HL-60/S4 treated with retinoic acid at 250 ng/mL for 4 days and 3 days (cell line): Measurements from ENCODE around the gene LTA.

Source experiments
- in situ Hi-C: fragments of 300-500 bp; cut with MboI; formaldehyde crosslinking; loops from 2 replicates; pipeline ENCODE4 v1.7.0; 2022; ENCODE audit warnings: low sequenced_read_pairs

Gene LTA, protein sequence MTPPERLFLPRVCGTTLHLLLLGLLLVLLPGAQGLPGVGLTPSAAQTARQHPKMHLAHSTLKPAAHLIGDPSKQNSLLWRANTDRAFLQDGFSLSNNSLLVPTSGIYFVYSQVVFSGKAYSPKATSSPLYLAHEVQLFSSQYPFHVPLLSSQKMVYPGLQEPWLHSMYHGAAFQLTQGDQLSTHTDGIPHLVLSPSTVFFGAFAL

DNA sequence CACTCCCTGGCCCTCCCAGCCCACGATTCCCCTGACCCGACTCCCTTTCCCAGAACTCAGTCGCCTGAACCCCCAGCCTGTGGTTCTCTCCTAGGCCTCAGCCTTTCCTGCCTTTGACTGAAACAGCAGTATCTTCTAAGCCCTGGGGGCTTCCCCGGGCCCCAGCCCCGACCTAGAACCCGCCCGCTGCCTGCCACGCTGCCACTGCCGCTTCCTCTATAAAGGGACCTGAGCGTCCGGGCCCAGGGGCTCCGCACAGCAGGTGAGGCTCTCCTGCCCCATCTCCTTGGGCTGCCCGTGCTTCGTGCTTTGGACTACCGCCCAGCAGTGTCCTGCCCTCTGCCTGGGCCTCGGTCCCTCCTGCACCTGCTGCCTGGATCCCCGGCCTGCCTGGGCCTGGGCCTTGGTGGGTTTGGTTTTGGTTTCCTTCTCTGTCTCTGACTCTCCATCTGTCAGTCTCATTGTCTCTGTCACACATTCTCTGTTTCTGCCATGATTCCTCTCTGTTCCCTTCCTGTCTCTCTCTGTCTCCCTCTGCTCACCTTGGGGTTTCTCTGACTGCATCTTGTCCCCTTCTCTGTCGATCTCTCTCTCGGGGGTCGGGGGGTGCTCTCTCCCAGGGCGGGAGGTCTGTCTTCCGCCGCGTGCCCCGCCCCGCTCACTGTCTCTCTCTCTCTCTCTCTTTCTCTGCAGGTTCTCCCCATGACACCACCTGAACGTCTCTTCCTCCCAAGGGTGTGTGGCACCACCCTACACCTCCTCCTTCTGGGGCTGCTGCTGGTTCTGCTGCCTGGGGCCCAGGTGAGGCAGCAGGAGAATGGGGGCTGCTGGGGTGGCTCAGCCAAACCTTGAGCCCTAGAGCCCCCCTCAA lies at the start of gene LTA:
Gene LTA, plus strand, starts transcription at position 249 of the 871 bp plus-strand sequence. Its CDS starts 454 bp downstream, at position 703.
- in situ Hi-C loops: no loop called here

- in situ Hi-C loops: no loop called here
These were observed 46.5 kb upstream of the LTA start for GRCh38 chr6:31525553-31525931.

DNA sequence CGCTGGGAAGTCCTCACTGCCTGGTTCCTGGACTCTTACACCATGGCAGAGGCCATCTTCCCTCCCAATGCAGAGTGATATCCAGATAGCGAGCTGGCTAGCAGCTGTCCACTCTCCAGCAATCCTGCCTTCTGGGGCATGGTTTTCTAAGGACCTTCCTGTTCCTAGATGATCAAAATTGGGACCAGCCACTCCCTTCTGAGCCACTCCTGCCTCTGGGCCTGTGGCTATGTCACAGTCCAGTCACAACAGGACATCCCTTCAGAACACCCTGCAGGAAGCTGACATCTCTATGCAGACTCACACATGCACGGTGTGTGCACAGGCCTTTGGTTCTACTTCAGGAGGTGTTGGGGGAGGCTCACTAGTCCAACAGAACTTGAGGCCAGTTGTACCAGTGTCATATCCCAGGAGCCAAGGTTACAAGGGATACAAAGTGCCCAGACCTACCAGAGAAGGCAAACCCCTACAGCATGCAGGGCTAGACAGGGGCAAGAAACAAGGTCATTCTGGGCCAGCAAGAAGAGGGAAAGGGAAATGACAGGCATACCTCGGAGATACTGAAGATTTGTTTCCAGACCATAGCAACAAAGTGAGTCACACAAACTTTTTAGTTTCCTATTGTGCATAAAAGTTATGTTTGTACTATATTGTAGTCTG lies 46.0 kb upstream of the LTA start:
- in situ Hi-C loops: no loop called here

GRCh38 chr6:31528307-31528777 lies 43.7 kb upstream of the LTA start:
- in situ Hi-C loops: no loop called here

DNA sequence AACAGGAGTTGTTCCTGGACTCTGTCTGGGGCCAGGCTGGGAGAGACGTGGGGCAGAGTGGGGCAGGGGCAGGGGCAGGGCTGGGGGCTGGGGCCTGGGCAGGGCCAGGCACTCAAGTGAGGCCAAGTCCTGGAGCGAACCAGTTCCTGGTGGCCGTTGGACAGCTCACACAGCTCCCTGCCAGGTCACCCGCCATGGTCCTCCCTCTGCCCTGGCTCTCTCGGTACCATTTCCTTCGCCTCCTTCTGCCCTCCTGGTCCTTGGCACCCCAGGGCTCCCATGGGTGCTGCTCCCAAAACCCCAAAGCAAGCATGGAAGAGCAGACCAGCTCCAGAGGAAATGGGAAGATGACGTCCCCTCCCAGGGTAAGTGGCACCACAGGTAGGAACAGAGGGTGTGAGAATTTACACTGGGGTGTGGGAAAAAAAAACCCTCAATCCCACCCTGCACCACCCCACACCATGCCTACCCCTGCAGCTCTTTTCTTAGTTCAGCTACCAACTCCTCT lies 43.2 kb upstream of the LTA start, which contains the start of gene MCCD1:
Gene MCCD1, plus strand, starts transcription at position 142 of the 508 bp plus-strand sequence. Its CDS starts 53 bp downstream, at position 195.
- in situ Hi-C loops: no loop called here

GRCh38 chr6:31529329-31530150 lies 42.5 kb upstream of the LTA start:
- in situ Hi-C loops: no loop called here

GRCh38 chr6:31530659-31531058 lies 41.4 kb upstream of the LTA start:
- in situ Hi-C loops: no loop called here

- in situ Hi-C loops: no loop called here
These were observed 40.9 kb upstream of the LTA start for GRCh38 chr6:31531162-31531561.

- in situ Hi-C loops: no loop called here
These were observed 40.1 kb upstream of the LTA start for GRCh38 chr6:31531771-31532643.

DNA sequence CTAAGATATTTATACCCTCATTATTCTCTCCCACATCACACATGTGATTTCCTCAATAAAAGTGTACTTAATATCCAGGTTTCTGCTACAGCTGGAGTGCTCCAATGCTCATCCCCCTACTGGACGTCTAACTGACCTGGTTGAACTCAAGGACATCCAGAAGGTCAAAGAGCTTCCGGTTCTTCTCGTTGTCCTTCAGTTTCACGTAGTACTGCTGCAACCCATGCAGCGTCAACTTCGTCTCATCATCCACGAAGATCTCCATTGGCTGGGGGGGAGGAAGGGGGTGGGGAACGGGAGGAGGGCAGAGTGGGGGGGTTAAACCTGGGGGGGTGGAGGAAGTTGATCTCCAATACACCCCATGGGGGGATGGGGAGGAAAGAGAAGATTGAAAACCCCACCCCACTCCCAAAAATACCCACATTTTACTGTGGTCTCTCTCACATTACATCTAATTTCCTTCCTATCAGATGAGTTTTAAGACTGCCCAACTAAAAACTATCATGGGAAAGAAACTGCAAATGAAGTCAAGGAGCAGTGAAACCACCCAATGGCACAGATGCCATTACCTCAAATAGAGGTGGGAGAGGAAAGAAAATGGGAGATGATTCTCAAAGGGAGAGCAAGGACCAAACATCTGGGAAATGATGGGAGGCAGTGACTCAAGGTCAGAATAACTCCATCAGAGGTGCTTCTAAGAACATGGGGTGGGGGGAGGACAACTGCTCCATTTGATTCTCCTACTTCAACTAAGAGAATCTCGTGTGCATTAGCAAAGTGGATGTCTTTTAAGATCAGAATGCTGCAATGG lies 39.2 kb upstream of the LTA start:
- in situ Hi-C loops: no loop called here

- in situ Hi-C loops: no loop called here
These were observed 38.6 kb upstream of the LTA start for GRCh38 chr6:31533455-31533841.

DNA sequence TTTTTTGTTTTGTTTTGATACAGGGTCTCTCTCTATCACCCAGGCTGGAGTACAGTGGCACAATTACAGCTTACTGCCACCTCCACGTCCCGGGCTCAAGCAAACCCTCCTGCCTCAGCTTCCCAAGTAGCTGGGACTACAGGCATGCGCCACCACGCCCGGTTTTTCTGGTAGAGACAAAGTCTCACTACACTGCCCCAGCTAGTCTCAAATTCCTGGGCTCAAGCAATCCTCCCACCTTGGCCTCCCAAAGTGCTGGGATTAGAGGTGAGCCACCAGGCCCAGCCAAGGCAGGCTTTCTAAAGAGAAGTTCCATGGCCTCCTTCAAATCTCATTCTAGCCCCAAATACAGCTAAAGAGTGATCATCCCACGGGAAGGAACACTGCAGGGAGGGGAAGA lies 38.1 kb upstream of the LTA start:
- in situ Hi-C loops: no loop called here

DNA sequence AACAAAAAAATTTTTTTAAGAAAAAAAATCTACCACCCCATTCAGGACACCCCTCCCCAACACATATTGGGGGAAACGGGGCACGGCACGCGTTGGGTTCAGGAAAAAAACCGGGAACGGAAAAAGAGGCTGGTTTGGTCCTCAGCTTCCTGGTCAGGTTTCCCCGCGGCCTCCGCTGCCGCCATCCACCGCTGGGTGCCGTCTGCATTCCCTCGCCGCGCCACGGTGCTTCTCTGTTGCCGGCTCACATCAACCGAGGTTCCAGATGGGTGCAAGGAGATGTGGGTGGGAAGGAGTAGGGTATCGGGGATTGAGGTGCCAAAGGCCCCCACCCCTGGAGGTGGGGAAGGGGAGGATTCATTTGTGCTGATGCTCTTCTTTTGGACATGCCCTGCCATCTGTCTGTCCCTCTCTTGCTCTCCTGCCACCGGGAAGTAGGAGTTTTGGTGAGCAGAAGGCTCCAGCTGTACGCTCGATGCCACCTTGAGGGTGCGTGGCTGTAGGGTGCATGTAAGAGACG lies 37.5 kb upstream of the LTA start:
- in situ Hi-C loops: no loop called here

DNA sequence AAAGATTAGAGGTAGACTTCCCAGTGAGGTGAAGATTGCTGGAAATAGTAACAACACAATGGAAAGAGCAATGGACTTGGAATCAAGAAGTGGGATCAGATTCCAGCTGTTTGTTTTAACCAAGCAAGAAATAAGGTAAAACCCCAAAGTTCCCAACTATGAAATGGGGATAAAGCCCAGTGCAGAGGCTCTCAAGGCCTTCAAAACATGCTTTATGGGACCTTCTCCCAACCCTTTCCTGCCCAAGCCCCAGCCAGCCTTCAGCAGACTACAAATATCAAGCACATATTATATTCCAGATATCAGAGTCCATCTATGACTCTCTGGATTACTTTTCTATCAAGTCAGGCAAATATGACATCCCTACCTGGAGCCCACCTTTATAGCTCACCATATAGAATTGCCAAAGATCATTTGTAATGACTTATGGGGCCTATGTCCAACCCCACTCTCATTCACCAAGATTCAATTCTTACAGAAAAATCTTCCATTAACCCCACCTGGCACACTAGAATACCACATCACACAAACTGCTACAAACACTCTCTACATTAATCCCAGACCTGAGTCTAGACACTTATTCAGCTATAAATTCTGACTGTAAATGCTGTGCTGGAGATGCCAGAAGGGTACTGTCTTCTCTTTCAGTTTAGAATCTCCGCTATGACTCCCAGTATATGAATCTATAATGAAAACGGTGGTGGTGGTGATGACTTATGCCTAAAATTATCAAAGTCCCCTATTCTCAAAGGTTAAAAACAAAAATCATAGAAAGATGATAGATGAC lies 36.4 kb upstream of the LTA start:
- in situ Hi-C loops: no loop called here

DNA sequence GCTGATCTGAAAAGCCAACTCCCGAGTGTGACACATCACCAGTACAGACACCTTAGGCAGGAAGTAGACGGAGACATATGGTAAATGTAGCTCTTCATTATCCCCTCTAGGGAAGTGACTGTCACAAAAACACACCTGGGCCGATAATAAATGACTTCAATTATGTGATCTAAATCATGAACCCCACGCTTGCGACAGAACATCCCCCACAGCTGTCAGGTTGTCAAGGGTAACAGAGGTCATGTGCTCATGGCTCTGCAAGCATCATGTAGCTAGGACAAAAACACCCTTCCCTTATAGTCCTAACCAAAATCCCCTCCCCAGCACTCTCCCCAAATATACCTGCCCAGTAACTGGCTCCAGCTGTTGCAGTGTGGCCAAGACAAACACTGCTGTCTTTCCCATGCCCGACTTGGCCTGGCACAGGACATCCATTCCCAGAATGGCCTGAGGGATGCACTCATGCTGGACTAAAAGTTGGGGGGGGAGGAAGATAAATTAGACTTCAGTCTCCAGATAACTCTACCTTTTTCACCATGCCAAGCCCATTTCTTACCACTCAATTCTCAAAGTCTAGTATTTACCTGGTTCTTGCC lies 33.2 kb upstream of the LTA start:
- in situ Hi-C loops: no loop called here

DNA sequence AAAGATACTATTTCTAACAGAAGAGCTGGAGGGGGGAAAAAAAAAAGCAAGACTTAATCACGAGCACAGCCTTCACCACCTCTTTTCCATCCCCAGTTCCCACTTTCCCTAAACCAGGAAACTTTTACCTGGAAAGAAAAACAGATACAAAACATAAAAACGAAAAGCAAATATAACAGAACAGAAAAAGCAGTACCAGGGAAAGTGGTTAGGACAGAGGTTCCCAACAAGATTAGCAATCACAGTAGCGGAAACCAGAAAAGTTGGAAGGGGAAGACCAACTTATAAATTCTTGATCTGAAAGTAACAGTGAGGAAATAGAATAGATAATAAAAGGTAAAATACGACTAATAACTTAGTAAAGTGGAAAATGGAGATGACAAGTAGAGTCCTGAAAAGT lies 31.4 kb upstream of the LTA start:
- in situ Hi-C loops: no loop called here

DNA sequence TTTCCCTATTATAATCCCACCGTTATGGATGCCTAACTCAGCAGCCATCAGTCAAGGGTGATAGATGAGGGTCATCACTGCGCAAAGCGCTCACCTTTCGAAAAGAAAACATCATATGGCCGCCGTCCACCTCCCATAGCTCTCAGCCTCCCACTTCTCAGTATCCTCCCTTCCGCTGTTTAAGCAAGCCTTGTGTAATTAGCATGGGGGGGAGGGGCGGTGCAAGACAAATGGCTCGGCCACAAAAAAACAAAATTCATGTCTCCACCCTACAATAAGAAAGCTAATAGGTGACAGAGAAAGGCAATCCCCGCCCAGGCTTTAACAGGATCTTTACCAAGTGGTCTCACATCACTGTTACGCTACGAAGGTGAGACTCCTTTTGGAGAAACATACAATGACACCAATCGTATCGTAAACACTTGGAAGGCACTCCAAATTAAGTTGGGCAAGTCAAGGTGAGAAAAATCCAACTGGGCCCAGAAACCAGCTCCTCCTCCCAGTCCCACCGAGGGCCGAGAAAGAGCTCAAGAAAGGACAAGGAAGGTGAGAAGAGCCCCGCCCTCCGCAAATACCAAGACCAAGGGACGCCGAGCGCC lies 30.9 kb upstream of the LTA start:
- in situ Hi-C loops: no loop called here
